ENCODE measurements around the gene FOXP3. TPM values are rescaled to one million over a fixed set of nuclear protein-coding genes. Genes with fewer than 3 reads are reported as not detected.

FOXP3 gene
- total RNA-seq, 4 donors from 2014 or later = not detected

DNA sequence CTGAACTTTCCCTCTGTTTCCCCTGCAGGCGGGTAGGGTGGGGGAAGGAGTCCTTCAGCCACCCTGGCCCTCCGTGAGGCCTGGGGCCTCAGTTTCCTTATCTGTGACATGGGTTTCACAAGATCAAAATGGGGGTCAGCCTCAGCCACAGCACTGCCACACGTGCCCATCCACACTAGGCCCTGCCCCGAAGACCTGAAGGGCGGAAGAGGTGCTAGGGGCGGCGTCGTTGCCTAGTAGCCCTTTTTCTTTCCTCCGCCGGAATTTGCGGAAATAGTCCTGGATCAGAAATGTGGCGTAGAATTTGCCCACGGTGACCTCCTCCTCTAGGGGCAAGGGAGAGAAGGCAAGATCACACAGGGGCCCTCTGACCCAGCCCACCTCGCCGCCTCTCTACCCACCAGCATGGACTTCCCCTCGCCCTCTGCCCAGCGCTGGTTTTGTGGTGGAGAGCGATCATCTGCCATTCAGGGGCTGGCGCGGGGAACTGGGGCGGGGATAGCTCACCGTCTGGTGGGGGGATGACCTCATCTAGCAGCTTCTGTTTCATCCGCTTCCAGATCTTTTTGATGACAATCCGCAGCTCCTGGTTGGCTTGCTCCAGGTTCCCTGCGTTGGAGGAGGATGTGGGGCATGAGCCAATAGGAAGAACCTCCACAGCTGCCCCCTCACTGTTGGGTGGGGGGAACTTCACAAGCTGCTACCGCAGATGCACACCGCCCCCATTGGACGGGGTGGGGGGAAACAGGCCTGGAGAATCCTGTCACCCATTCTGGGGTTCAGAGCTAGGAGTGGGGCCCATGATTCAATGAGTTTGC lies 54.9 kb downstream of the FOXP3 start:
- no peak for DNase-seq (ENCODE audit: low spot score)
- ATAC-seq (ENCODE audit: low FRiP score) = no peak

DNA sequence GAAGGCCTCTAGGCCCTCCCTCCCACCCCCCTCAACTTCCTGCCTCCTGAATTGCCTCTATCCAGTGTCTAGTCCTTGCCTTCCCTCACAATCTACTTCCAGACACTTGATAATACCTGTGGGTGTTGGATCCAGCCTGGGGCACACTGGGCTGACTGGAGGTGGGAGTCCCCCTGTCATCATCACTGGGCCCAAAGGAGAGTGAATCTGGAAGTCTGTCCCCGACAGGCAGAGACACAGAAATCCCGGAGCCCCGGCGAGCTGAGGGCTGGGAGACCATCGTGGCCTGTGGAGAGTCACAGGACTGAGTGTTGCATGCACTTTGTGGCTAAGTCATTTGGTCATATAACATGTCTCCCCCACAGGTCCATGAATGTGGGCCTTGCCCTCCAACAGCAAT lies 56.1 kb downstream of the FOXP3 start:
- DNase-seq (ENCODE audit: low spot score) = no peak
- TF ChIP-seq, protein P1, sequence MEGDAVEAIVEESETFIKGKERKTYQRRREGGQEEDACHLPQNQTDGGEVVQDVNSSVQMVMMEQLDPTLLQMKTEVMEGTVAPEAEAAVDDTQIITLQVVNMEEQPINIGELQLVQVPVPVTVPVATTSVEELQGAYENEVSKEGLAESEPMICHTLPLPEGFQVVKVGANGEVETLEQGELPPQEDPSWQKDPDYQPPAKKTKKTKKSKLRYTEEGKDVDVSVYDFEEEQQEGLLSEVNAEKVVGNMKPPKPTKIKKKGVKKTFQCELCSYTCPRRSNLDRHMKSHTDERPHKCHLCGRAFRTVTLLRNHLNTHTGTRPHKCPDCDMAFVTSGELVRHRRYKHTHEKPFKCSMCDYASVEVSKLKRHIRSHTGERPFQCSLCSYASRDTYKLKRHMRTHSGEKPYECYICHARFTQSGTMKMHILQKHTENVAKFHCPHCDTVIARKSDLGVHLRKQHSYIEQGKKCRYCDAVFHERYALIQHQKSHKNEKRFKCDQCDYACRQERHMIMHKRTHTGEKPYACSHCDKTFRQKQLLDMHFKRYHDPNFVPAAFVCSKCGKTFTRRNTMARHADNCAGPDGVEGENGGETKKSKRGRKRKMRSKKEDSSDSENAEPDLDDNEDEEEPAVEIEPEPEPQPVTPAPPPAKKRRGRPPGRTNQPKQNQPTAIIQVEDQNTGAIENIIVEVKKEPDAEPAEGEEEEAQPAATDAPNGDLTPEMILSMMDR (IDR thresholded peaks at IDR 0.05) = no peak
- ATAC-seq (ENCODE audit: low FRiP score) = no peak

More for the DNA sequence above, 54.9 kb downstream of the FOXP3 start:
- TF ChIP-seq, protein P1 (IDR thresholded peaks at IDR 0.05) = no peak

DNA sequence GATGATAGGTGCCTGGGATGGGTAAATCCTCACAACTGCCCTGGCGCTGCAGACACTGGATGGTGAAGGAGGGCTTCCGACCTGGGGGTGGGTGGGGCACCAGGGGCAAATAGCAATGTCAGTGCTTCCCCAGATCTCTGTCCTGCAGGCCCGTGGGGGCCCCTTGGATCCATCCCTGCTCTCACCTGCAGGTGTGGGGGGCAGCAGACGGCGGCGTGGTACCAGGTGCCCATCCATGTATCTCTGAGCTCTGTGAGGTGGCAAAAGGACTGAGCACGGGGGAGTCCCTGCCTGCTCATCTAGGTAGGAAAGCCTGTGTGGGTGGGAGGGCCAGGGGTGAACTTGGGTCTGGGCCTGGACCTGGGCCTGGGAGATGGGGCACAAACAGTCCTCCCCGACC lies 58.0 kb downstream of the FOXP3 start:
- no peak for DNase-seq (ENCODE audit: low spot score)

DNA sequence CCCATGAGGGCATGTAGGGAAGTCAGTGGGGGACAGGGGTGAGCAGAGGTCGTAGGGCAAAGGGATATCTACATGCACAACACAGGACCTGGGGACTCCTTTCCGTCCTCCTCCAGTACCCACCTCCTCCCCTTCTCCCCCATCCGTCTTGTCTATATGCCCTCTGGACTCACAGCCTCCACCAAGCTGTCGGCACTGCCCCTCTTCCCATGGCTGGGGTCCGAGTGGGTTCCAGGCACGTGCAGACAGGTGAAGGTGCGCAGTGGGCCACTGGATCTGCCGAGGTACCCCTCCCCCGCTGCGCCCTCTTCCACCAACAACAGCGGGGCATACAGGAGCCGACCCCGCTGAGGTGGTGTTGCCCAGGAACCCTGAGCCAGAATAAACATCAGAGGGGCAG lies 59.1 kb downstream of the FOXP3 start:
- DNase-seq (ENCODE audit: low spot score) (no peak), ATAC-seq (ENCODE audit: low FRiP score) (no peak)
- TF ChIP-seq, protein P1 (IDR thresholded peaks at IDR 0.05) = no peak

More for the DNA sequence above, 58.0 kb downstream of the FOXP3 start:
- no peak for ATAC-seq (ENCODE audit: low FRiP score)
- TF ChIP-seq, protein P1 (IDR thresholded peaks at IDR 0.05) = no peak

DNA sequence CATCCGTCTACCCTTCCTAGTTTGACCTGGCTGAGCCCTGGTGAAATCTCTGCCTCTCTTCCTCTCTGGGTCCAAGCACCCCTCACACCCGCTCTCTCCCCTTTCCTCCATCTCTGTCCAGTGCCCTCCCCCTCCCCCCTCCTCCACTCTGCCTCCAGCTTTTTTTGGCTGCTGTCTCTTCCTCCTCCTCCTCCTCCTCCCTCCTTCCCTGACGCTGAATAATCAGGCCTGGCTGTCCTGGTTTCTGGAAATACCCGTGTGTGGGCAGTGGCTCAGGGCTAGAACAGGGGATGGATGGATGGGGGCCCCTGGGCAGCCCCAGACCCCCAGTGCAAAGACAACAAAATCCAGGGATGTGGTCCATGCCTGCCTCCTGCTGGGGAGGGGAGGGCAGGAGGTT lies 59.8 kb downstream of the FOXP3 start:
- no peak for DNase-seq (ENCODE audit: low spot score)
- TF ChIP-seq, protein P1 (IDR thresholded peaks at IDR 0.05) = no peak
- no peak for ATAC-seq (ENCODE audit: low FRiP score)

DNA sequence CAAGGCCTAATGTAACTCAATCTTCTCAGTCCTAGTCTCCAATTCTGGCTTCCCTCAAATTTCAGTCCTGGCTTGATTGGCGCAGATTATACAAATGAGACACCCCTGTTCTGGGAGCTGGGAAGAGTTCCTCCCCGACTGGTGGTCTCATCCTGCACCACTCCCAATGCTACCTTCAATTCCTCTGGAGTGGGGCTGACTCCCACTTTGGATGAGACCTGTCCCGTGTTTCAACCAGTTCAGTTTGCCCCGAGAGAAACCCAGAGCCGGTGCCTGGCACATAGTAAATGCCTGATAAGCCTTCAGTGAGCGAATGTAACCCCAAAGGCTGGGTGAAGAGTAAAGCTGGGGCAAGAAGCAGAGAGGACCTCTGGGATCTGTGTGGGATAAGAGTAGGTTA lies 60.5 kb downstream of the FOXP3 start:
- no peak for DNase-seq (ENCODE audit: low spot score)
- no peak for ATAC-seq (ENCODE audit: low FRiP score)
- TF ChIP-seq, protein P1 (IDR thresholded peaks at IDR 0.05) = no peak

DNA sequence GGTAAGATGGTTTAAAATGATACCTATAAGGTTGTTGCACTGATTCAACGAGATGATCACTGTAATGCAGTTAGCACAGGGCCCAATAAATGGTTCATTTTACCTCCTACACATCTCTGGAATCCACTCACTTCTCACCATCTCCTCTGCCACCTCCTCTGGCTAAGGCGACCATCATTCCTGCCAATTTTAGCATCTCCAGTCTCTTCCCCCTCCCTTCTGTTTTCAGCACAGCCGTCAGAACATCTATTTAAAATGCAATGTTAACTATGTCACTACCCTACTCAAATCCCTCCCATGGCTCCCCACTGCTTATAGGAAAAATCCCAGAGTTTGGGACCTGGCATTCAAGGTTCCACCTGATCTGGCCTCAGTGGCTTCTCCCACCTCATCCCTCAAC lies 61.0 kb downstream of the FOXP3 start:
- TF ChIP-seq, protein P1 (IDR thresholded peaks at IDR 0.05) = no peak
- ATAC-seq (ENCODE audit: low FRiP score) = no peak
- DNase-seq (ENCODE audit: low spot score) = no peak
